Common myeloid progenitor, CD34-positive (primary cell): ENCODE data around the gene PI4KA.

Experiments used
- CTCF ChIA-PET: fragments of 350-600 bp; sonication (Branson Sonifier 250); formaldehyde crosslinking; loops from one replicate; lab custom pipeline; 2021; ENCODE audit warnings: antibody characterized with exemption; lab: Charles Lee
- POLR2A ChIA-PET: fragments of 350-600 bp; sonication (Branson Sonifier 250); formaldehyde crosslinking; loops from one replicate; lab custom pipeline; 2021; ENCODE audit warnings: antibody characterized with exemption; lab: Charles Lee
- DNase-seq, 3 donors: peaks; one replicate each; pipeline versions ENCODE4 v3.0.0 to v3.0.0-alpha.2; 2013
- H3K27ac ChIP-seq, 2 experiments: 1 replicate in 1 of 2; 2 replicates in 1 of 2; pipeline ENCODE4 v1.7.0; 2013; ENCODE audit warnings: inconsistent platforms in 2 of 2, low read length in 2 of 2, mild to moderate bottlenecking in 2 of 2, low read depth in 1 of 2, moderate library complexity in 1 of 2; ENCODE audit not compliant: severe bottlenecking in 2 of 2, insufficient read depth in 1 of 2, poor library complexity in 1 of 2
- H3K27me3 ChIP-seq, 5 experiments: replicated peaks in 2 of 5; 1 replicate in 3 of 5; 2 replicates in 2 of 5; pipeline versions ENCODE4 v1.6.1 to v1.7.0; 2013; ENCODE audit warnings: low read length in 4 of 5, mild to moderate bottlenecking in 2 of 5, moderate library complexity in 2 of 5, inconsistent platforms in 1 of 5; ENCODE audit not compliant: insufficient read depth in 5 of 5, control insufficient read depth in 4 of 5
- H3K36me3 ChIP-seq, 4 experiments: 1 replicate in 2 of 4; 2 replicates in 2 of 4; pipeline versions ENCODE4 v1.6.1 to v1.7.0; 2013; ENCODE audit warnings: low read length in 3 of 4, control low read depth in 1 of 4, mild to moderate bottlenecking in 1 of 4; ENCODE audit not compliant: control insufficient read depth in 4 of 4, insufficient read depth in 4 of 4
- H3K4me1 ChIP-seq, 4 experiments: 1 replicate in 3 of 4; 2 replicates in 1 of 4; pipeline versions ENCODE4 v1.6.1 to v1.7.1; 2013; ENCODE audit warnings: low read length in 3 of 4, mild to moderate bottlenecking in 3 of 4, control low read depth in 1 of 4, inconsistent platforms in 1 of 4, moderate library complexity in 1 of 4; ENCODE audit not compliant: control insufficient read depth in 4 of 4, insufficient read depth in 4 of 4; ENCODE audit errors: control extremely low read depth in 1 of 4
- H3K4me3 ChIP-seq, 7 experiments: 1 replicate in 4 of 7; 2 replicates in 3 of 7; pipeline versions ENCODE4 v1.5.1 to v1.7.0; 2013; ENCODE audit warnings: mild to moderate bottlenecking in 7 of 7, low read length in 6 of 7, moderate library complexity in 6 of 7, inconsistent platforms in 2 of 7, low read depth in 2 of 7, control low read depth in 1 of 7; ENCODE audit not compliant: insufficient read depth in 4 of 7, control insufficient read depth in 1 of 7; ENCODE audit errors: extremely low read depth in 1 of 7
- H3K9me3 ChIP-seq, 5 experiments: 1 replicate in 4 of 5; 2 replicates in 1 of 5; pipeline versions ENCODE4 v1.6.1 to v1.7.1; 2013; ENCODE audit warnings: low read length in 4 of 5, mild to moderate bottlenecking in 2 of 5, inconsistent platforms in 1 of 5, low read depth in 1 of 5, moderate library complexity in 1 of 5; ENCODE audit not compliant: control insufficient read depth in 4 of 5, insufficient read depth in 2 of 5; ENCODE audit errors: control extremely low read depth in 1 of 5
- WGBS: methylation state at CpG from one replicate; pipeline ENCODE4 v1.1.5; 2013; ENCODE audit not compliant: insufficient coverage; 5-methylcytosine and 5-hydroxymethylcytosine counted together

The PI4KA gene

GRCh38 chr22:20862540-20862939, 3.9 kb upstream of the PI4KA start:
- ChIA-PET CTCF (interaction anchor here (1.4 to 2.9 kb wide), 3 partner anchors 13 to 41 kb away, joined by 3 to 10 read pairs (median 3); no protein-coding TSS in a partner anchor), POLR2A (no interaction called here)
- H3K27me3 ChIP-seq: no peaks in the 10 kb centered on the region
- H3K4me1 ChIP-seq: peaks cover 4 to 57% (median 34%) of the 10 kb centered on the region in 4 experiments
- H3K9me3 ChIP-seq: no peaks in the 10 kb centered on the region
- H3K27ac ChIP-seq: no peak overlapping the region
- peaks cover 0 to 20% (median 4%) of the 10 kb centered on the region in 4 experiments for H3K36me3 ChIP-seq
- WGBS: 94% methylated on average over 2 of the region's 2 CpGs
- no peak for DNase-seq
- no peak overlapping the region for H3K4me3 ChIP-seq

GRCh38 chr22:20859615-20860014, 1.0 kb upstream of the PI4KA start:
- H3K4me3 ChIP-seq: peak overlapping the region in 6 of 7 experiments; percentile 72 to 89 (median 83)
- POLR2A ChIA-PET: interaction anchor here (0.6 kb wide), 1 partner anchor 1336 kb away, joined by 3 read pairs; no protein-coding TSS in a partner anchor
- DNase-seq: no peak
- peaks cover 8 to 56% (median 33%) of the 10 kb centered on the region in 4 experiments for H3K4me1 ChIP-seq
- peaks cover 0 to 7% (median 4%) of the 10 kb centered on the region in 4 experiments for H3K36me3 ChIP-seq
- no peaks in the 10 kb centered on the region for H3K27me3 ChIP-seq
- H3K9me3 ChIP-seq: no peaks in the 10 kb centered on the region
- 56% methylated on average over 5 of the region's 8 CpGs for WGBS
- peak overlapping the region; percentile 50 to 91 for H3K27ac ChIP-seq
- CTCF ChIA-PET: interaction anchor here (1.0 to 2.0 kb wide), 3 partner anchors 8 to 22 kb away, joined by 3 to 6 read pairs (median 3); no protein-coding TSS in a partner anchor

- Histone ChIP-seq H3K36me3 (peaks cover 0 to 4% (median 0%) of the 10 kb centered on the region in 4 experiments), H3K4me3 (peak overlapping the region; percentile 78 to 90 (median 86)), H3K4me1 (peaks cover 8 to 50% (median 35%) of the 10 kb centered on the region in 4 experiments), H3K27me3 (no peaks in the 10 kb centered on the region), H3K9me3 (no peaks in the 10 kb centered on the region), H3K27ac (peak overlapping the region; percentile 37 to 76)
- ChIA-PET POLR2A (interaction anchor here (0.5 kb wide), 1 partner anchor 50 kb away, joined by 4 read pairs; no protein-coding TSS in a partner anchor), CTCF (interaction anchor here (1.7 kb wide), 1 partner anchor 12 kb away, joined by 6 read pairs; no protein-coding TSS in a partner anchor)
- peak; percentile 89 to 96 (median 95) for DNase-seq
- WGBS: under 1% methylated on average over 32 of the region's 38 CpGs
Observed at GRCh38 chr22:20857838-20858614, 585 bp downstream of the PI4KA start.

GRCh38 chr22:20857247-20857643, 1.4 kb downstream of the PI4KA start:
- 88% methylated on average over 4 of the region's 7 CpGs for WGBS
- Histone ChIP-seq H3K4me1 (peaks cover 8 to 50% (median 33%) of the 10 kb centered on the region in 4 experiments), H3K9me3 (no peaks in the 10 kb centered on the region), H3K27ac (peak overlapping the region in 1 of 2 experiments; percentile 76), H3K4me3 (peak overlapping the region in 6 of 7 experiments; percentile 78 to 90 (median 86)), H3K27me3 (no peaks in the 10 kb centered on the region), H3K36me3 (peaks cover 0 to under 1% (median 0%) of the 10 kb centered on the region in 4 experiments)
- no peak for DNase-seq
- ChIA-PET POLR2A (interaction anchor here (1.3 kb wide), 1 partner anchor 11 kb away, joined by 4 read pairs; no protein-coding TSS in a partner anchor), CTCF (interaction anchor here (0.8 to 2.1 kb wide), 5 partner anchors 9 to 53 kb away, joined by 3 to 10 read pairs (median 4); no protein-coding TSS in a partner anchor)

GRCh38 chr22:20853236-20853660, 5.4 kb downstream of the PI4KA start:
- no peak overlapping the region for H3K4me3 ChIP-seq
- no peaks in the 10 kb centered on the region for H3K9me3 ChIP-seq
- POLR2A ChIA-PET: no interaction called here
- CTCF ChIA-PET: interaction anchor here (0.7 to 5.5 kb wide), 7 partner anchors 15 to 70 kb away, joined by 3 to 29 read pairs (median 3); no protein-coding TSS in a partner anchor
- peaks cover 5 to 32% (median 23%) of the 10 kb centered on the region in 4 experiments for H3K4me1 ChIP-seq
- H3K27ac ChIP-seq: peak overlapping the region in 1 of 2 experiments; percentile 36
- 40% methylated on average over 1 of the region's 3 CpGs for WGBS
- no peak for DNase-seq
- H3K36me3 ChIP-seq: no peaks in the 10 kb centered on the region
- H3K27me3 ChIP-seq: no peaks in the 10 kb centered on the region

- ChIA-PET POLR2A (interaction anchor here (1.1 kb wide), 1 partner anchor 49 kb away, joined by 3 read pairs; no protein-coding TSS in a partner anchor), CTCF (interaction anchor here (0.9 to 5.5 kb wide), 9 partner anchors 15 to 111 kb away, joined by 3 to 29 read pairs (median 3); no protein-coding TSS in a partner anchor)
- WGBS: 100% methylated on average over 3 of the region's 6 CpGs
- H3K4me1 ChIP-seq: peaks cover 4 to 26% (median 19%) of the 10 kb centered on the region in 4 experiments
- H3K36me3 ChIP-seq: no peaks in the 10 kb centered on the region
- H3K9me3 ChIP-seq: no peaks in the 10 kb centered on the region
- no peaks in the 10 kb centered on the region for H3K27me3 ChIP-seq
- no peak overlapping the region for H3K4me3 ChIP-seq
- H3K27ac ChIP-seq: peak overlapping the region in 1 of 2 experiments; percentile 2
- DNase-seq: no peak
Observed at GRCh38 chr22:20852503-20852902, 6.1 kb downstream of the PI4KA start.
